Uterus (tissue), 2 donors: ENCODE results near the gene CD8A.

ENCODE experiments used
- CTCF ChIP-seq, 4 experiments: fragments of 200-600 bp in 2 of 4; fragments of 450-650 bp in 2 of 4; sonication (generic) in 2 of 4; IDR thresholded peaks; one replicate each; pipeline ENCODE4 v1.5.1; 2016 to 2019; ENCODE audit warnings: antibody characterized with exemption in 4 of 4, mild to moderate bottlenecking in 2 of 4, moderate library complexity in 1 of 4
- POLR2A ChIP-seq, 2 donors: fragments of 450-650 bp; IDR thresholded peaks; one replicate each; pipeline ENCODE4 v1.6.1; 2016; ENCODE audit warnings: antibody characterized with exemption in 2 of 2, mild to moderate bottlenecking in 1 of 2, moderate library complexity in 1 of 2

DNA sequence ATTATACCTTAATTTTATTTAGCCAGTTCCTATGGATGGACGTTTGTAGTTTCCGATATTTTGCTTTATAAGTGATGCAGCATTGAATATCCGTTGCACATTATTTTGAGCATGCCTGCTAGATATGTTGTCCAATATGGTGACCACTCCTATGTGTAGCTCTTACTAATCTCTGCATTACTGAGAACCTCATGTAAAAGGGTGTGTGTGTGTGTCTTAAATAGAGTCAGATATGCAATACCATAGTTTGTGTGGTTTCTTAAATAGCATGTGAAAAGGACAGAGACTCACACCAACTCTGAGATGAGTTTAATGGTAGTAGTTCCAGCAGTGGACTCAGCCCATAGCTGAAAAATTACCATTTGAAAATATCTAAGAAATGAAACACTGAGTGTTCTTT, 32.3 kb downstream of the CD8A start:
- no peak for TF ChIP-seq CTCF (IDR thresholded peaks at IDR 0.05)
- TF ChIP-seq POLR2A (IDR thresholded peaks at IDR 0.05) = no peak
